HCT116 (cell line): Measurements from ENCODE around the gene AUTS2. TPM values are rescaled to one million over a fixed set of nuclear protein-coding genes. Genes with fewer than 3 reads are reported as not detected.

ENCODE experiments used
- ATAC-seq: fragments of 200-7000 bp; cut with Tn5 transposase; 2 replicates; pipeline ENCODE4 v1.9.1; 2020; ENCODE audit warnings: mild to moderate bottlenecking, moderate library complexity
- BruUV-seq: library from RNA; stranded (reverse); fragments of 400-500 nt; replicated peaks from 2 replicates; lab custom pipeline; 2021; lab: Mats Ljungman, UMichigan
- CTCF ChIA-PET: fragments of 300-600 bp; sonication (Branson Sonifier 250); formaldehyde crosslinking; loops from one replicate; lab custom pipeline; 2021; ENCODE audit warnings: antibody characterized with exemption; lab: Charles Lee
- POLR2A ChIA-PET: fragments of 300-600, 350-600 bp; sonication (Branson Sonifier 250); formaldehyde crosslinking; loops from one replicate; lab custom pipeline; 2021; ENCODE audit warnings: antibody characterized with exemption; lab: Charles Lee
- RAD21 ChIA-PET, 2 experiments: fragments of 300-600 bp; sonication (Branson Sonifier 250); formaldehyde crosslinking; loops; one replicate each; lab custom pipeline; 2023; ENCODE audit warnings: low total read pairs in 2 of 2; ENCODE audit not compliant: uncharacterized antibody in 2 of 2, unreplicated experiment in 2 of 2, low non-redundant PET in 1 of 2; lab: Charles Lee
- DNase-seq: peaks from one replicate; pipeline ENCODE4 v3.0.0-alpha.2; 2010; ENCODE audit warnings: low read depth, low spot score
- H2AFZ ChIP-seq: fragments of 200-600 bp; shearing (Covaris generic), sonication (generic); 2 replicates; pipeline ENCODE4 v1.6.1; 2017; ENCODE audit warnings: low read depth, mixed run types, mixed read lengths, antibody characterized with exemption, low read length; ENCODE audit not compliant: poor library complexity, severe bottlenecking
- H3K27ac ChIP-seq: 2 replicates; pipeline ENCODE4 v1.5.1; 2012; ENCODE audit warnings: low read depth, low read length
- H3K27me3 ChIP-seq: fragments of 200-600 bp; sonication (generic); 2 replicates; pipeline ENCODE4 v1.6.1; 2016; ENCODE audit warnings: mixed run types, low read length, mixed read lengths; ENCODE audit not compliant: insufficient read depth
- H3K36me3 ChIP-seq, 2 experiments: fragments of 200-500 bp in 1 of 2; fragments of 200-600 bp in 1 of 2; sonication (Bioruptor generic) in 1 of 2; sonication (generic) in 1 of 2; 2 replicates each; pipeline versions ENCODE4 v1.5.1 to v1.6.1; 2014 to 2016; ENCODE audit warnings: low read length in 2 of 2, inconsistent platforms in 1 of 2, mixed read lengths in 1 of 2, mixed run types in 1 of 2; ENCODE audit not compliant: insufficient read depth in 2 of 2, control insufficient read depth in 1 of 2
- H3K4me1 ChIP-seq, 2 experiments: fragments of 200-600 bp in 1 of 2; sonication (generic) in 1 of 2; 2 replicates each; pipeline versions ENCODE4 v1.5.1 to v1.6.1; 2012 to 2017; ENCODE audit warnings: low read length in 2 of 2, inconsistent platforms in 1 of 2, mild to moderate bottlenecking in 1 of 2, mixed read lengths in 1 of 2, mixed run types in 1 of 2, moderate library complexity in 1 of 2; ENCODE audit not compliant: insufficient read depth in 2 of 2, control insufficient read depth in 1 of 2
- H3K4me2 ChIP-seq: fragments of 200-600 bp; sonication (generic); 2 replicates; pipeline ENCODE4 v1.6.1; 2017; ENCODE audit warnings: mixed run types, low read length, mixed read lengths
- H3K4me3 ChIP-seq, 2 experiments: fragments of 200-600 bp in 1 of 2; sonication (generic) in 1 of 2; replicated peaks in 1 of 2; 2 replicates each; pipeline ENCODE4 v1.5.1; 2011 to 2016; ENCODE audit warnings: low read length in 2 of 2, control low read depth in 1 of 2, low read depth in 1 of 2, mild to moderate bottlenecking in 1 of 2, mixed read lengths in 1 of 2, mixed run types in 1 of 2
- H3K79me2 ChIP-seq: fragments of 200-600 bp; sonication (generic); 2 replicates; pipeline ENCODE4 v1.6.1; 2017; ENCODE audit warnings: mild to moderate bottlenecking, mixed run types, low read length, moderate library complexity, mixed read lengths; ENCODE audit not compliant: insufficient read depth
- H3K9ac ChIP-seq: fragments of 200-600 bp; sonication (generic); 2 replicates; pipeline ENCODE4 v1.6.1; 2016; ENCODE audit warnings: low read length, mixed read lengths
- H3K9me2 ChIP-seq: fragments of 200-600 bp; sonication (generic), shearing (Covaris generic); 2 replicates; pipeline ENCODE4 v1.6.1; 2017; ENCODE audit warnings: mixed run types, mild to moderate bottlenecking, moderate library complexity; ENCODE audit not compliant: insufficient read depth
- H3K9me3 ChIP-seq, 2 experiments: fragments of 200-500 bp in 1 of 2; fragments of 200-600 bp in 1 of 2; sonication (Bioruptor generic) in 1 of 2; sonication (generic) in 1 of 2; 2 replicates each; pipeline ENCODE4 v1.6.1; 2014 to 2017; ENCODE audit warnings: low read length in 2 of 2, mixed read lengths in 2 of 2, inconsistent platforms in 1 of 2, low read depth in 1 of 2, mild to moderate bottlenecking in 1 of 2, mixed run types in 1 of 2, moderate library complexity in 1 of 2; ENCODE audit not compliant: control insufficient read depth in 1 of 2, insufficient read depth in 1 of 2
- H4K20me1 ChIP-seq: fragments of 200-600 bp; sonication (generic), shearing (Covaris generic); 2 replicates; pipeline ENCODE4 v1.6.1; 2017; ENCODE audit warnings: mixed run types, mild to moderate bottlenecking, moderate library complexity; ENCODE audit not compliant: insufficient read depth
- CBX3 ChIP-seq: IDR thresholded peaks from 2 replicates; pipeline ENCODE4 v1.6.1; 2012; ENCODE audit warnings: low read depth
- CEBPB ChIP-seq: IDR thresholded peaks from 2 replicates; pipeline ENCODE4 v1.6.1; 2012; ENCODE audit warnings: low read depth
- EZH2 ChIP-seq: fragments of 200-600 bp; sonication (generic); IDR thresholded peaks from 2 replicates; pipeline ENCODE4 v1.6.1; 2017; ENCODE audit warnings: antibody characterized with exemption, mixed run types
- EZH2phosphoT487 ChIP-seq: fragments of 200-600 bp; IDR thresholded peaks from 2 replicates; pipeline ENCODE4 v1.6.1; 2018; ENCODE audit warnings: antibody characterized with exemption, borderline replicate concordance
- MAX ChIP-seq: IDR thresholded peaks from 2 replicates; pipeline ENCODE4 v1.6.1; 2012
- POLR2A ChIP-seq: IDR thresholded peaks from 2 replicates; pipeline ENCODE4 v1.7.0; 2011; ENCODE audit warnings: borderline replicate concordance; ENCODE audit not compliant: insufficient read depth, insufficient read length; ENCODE audit errors: extremely low read depth
- POLR2AphosphoS5 ChIP-seq: IDR thresholded peaks from 2 replicates; pipeline ENCODE4 v1.6.1; 2011; ENCODE audit warnings: mild to moderate bottlenecking, low read depth, low read length, moderate library complexity
- SIN3A ChIP-seq: IDR thresholded peaks from 2 replicates; pipeline ENCODE4 v1.6.1; 2012; ENCODE audit warnings: low read depth
- ZBTB33 ChIP-seq: IDR thresholded peaks from 2 replicates; pipeline ENCODE4 v1.6.1; 2011; ENCODE audit warnings: mild to moderate bottlenecking, low read length, moderate library complexity; ENCODE audit not compliant: insufficient replicate concordance; ENCODE audit errors: extremely low read depth
- ZFX ChIP-seq: fragments of 450-650 bp; IDR thresholded peaks from 2 replicates; pipeline ENCODE4 v1.6.1; 2017
- intact Hi-C: fragments of 100-400 bp; cut with micrococcal nuclease; formaldehyde crosslinking; loops from 2 replicates; pipeline ENCODE4 v1.10.0; 2022
- total RNA-seq: library from RNA; stranded (reverse); gene quantifications from one replicate; pipeline ENCODE4 v1.2.1, GENCODE V29; 2021; ENCODE audit not compliant: unreplicated experiment

The AUTS2 gene
- total RNA-seq, 1 experiment from 2014 or later: 0.93 TPM

GRCh38 chr7:70595370-70595754 is 997.1 kb downstream of the AUTS2 start:
- DNase-seq: no peak
- H3K36me3 ChIP-seq: no peaks in the 10 kb centered on the region
- ChIA-PET POLR2A (no interaction called here), CTCF (no interaction called here), RAD21 (no interaction called here)
- peaks cover 0 to 3% of the 10 kb centered on the region in 2 experiments; a peak in 2 of 4 replicates for H3K9me3 ChIP-seq
- no peak overlapping the region for H2AFZ ChIP-seq
- no peak overlapping the region for H3K27ac ChIP-seq
- ATAC-seq: no peak
- no peaks in the 10 kb centered on the region for H3K79me2 ChIP-seq
- intact Hi-C loops: no loop called here
- H3K4me2 ChIP-seq: no peak overlapping the region
- no peak overlapping the region for H3K4me3 ChIP-seq
- no peaks in the 10 kb centered on the region for H3K4me1 ChIP-seq
- no peaks in the 10 kb centered on the region for H3K9me2 ChIP-seq
- BruUV-seq: no TSS peak
- no peak for TF ChIP-seq EZH2
- no peak for TF ChIP-seq CBX3
- no peak for TF ChIP-seq POLR2AphosphoS5
- TF ChIP-seq CEBPB: no peak
- no peak for TF ChIP-seq EZH2phosphoT487
- TF ChIP-seq ZFX: no peak
- no peak for TF ChIP-seq POLR2A
- no peak for TF ChIP-seq SIN3A
- TF ChIP-seq ZBTB33: no peak
- no peak for TF ChIP-seq MAX
- H3K9ac ChIP-seq: no peak overlapping the region
- H3K27me3 ChIP-seq: no peaks in the 10 kb centered on the region
- H4K20me1 ChIP-seq: no peaks in the 10 kb centered on the region
